Calu3 (cell line): ENCODE measurements around the gene SCAP. TPM values are rescaled to one million over a fixed set of nuclear protein-coding genes. Genes with fewer than 3 reads are reported as not detected.
"Not testable (repeated sequence)": the region's sequence is repeated elsewhere in the genome, so short reads cannot be mapped to it uniquely, and the experiment has no call there.

Experiments used
- BruUV-seq: library from RNA; stranded (reverse); fragments of 400-500 nt; replicated peaks from 2 replicates; lab custom pipeline; 2021; lab: Mats Ljungman, UMichigan
- CTCF ChIA-PET: fragments of 300-600 bp; sonication (Branson Sonifier 250); formaldehyde crosslinking; loops from one replicate; lab custom pipeline; 2022; ENCODE audit warnings: antibody characterized with exemption; lab: Charles Lee
- DNase-seq: peaks from one replicate; pipeline ENCODE4 v3.0.0; 2022
- H3K27ac Mint-ChIP-seq: one replicate; pipeline ENCODE4 v1.8.0; 2022; ENCODE audit warnings: mixed read lengths; ENCODE audit not compliant: unreplicated experiment
- H3K27me3 Mint-ChIP-seq: one replicate; pipeline ENCODE4 v1.8.0; 2022; ENCODE audit warnings: mixed read lengths; ENCODE audit not compliant: unreplicated experiment
- H3K36me3 Mint-ChIP-seq: one replicate; pipeline ENCODE4 v1.8.0; 2022; ENCODE audit warnings: mild to moderate bottlenecking, moderate library complexity, mixed read lengths; ENCODE audit not compliant: insufficient read depth, unreplicated experiment
- H3K4me1 Mint-ChIP-seq: one replicate; pipeline ENCODE4 v1.8.0; 2022; ENCODE audit warnings: mild to moderate bottlenecking, low read depth, mixed read lengths; ENCODE audit not compliant: unreplicated experiment
- H3K4me3 Mint-ChIP-seq: one replicate; pipeline ENCODE4 v1.8.0; 2022; ENCODE audit warnings: mild to moderate bottlenecking, low read depth, moderate library complexity, mixed read lengths; ENCODE audit not compliant: unreplicated experiment
- H3K9me3 Mint-ChIP-seq: one replicate; pipeline ENCODE4 v1.8.0; 2022; ENCODE audit warnings: low read depth, mixed read lengths; ENCODE audit not compliant: unreplicated experiment
- intact Hi-C: fragments of 100-400 bp; cut with micrococcal nuclease; formaldehyde crosslinking; loops from one replicate; pipeline ENCODE4 v1.10.0; 2022; ENCODE audit not compliant: unreplicated experiment
- total RNA-seq: library from RNA; stranded (reverse); gene quantifications from 2 replicates; pipeline ENCODE4 v1.2.3, GENCODE V29; 2022
- TF ChIP-seq, protein P1 (sequence below): fragments of 200-600 bp; IDR thresholded peaks from one replicate; pipeline ENCODE4 v1.8.0; 2022; ENCODE audit warnings: antibody characterized with exemption; ENCODE audit not compliant: unreplicated experiment

The SCAP gene
- total RNA-seq, 1 experiment from 2014 or later: 74.2 TPM

- Mint-ChIP-seq H3K36me3 (no peaks in the 10 kb centered on the region), H3K4me3 (no peak overlapping the region), H3K27ac (no peak overlapping the region), H3K27me3 (no peaks in the 10 kb centered on the region), H3K9me3 (no peaks in the 10 kb centered on the region), H3K4me1 (no peaks in the 10 kb centered on the region)
- intact Hi-C loops: no loop called here
- DNase-seq: no peak
- TF ChIP-seq, protein P1, sequence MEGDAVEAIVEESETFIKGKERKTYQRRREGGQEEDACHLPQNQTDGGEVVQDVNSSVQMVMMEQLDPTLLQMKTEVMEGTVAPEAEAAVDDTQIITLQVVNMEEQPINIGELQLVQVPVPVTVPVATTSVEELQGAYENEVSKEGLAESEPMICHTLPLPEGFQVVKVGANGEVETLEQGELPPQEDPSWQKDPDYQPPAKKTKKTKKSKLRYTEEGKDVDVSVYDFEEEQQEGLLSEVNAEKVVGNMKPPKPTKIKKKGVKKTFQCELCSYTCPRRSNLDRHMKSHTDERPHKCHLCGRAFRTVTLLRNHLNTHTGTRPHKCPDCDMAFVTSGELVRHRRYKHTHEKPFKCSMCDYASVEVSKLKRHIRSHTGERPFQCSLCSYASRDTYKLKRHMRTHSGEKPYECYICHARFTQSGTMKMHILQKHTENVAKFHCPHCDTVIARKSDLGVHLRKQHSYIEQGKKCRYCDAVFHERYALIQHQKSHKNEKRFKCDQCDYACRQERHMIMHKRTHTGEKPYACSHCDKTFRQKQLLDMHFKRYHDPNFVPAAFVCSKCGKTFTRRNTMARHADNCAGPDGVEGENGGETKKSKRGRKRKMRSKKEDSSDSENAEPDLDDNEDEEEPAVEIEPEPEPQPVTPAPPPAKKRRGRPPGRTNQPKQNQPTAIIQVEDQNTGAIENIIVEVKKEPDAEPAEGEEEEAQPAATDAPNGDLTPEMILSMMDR: no peak
- CTCF ChIA-PET: interaction anchor here (0.8 kb wide), 1 partner anchor 188 kb away, joined by 8 read pairs; no protein-coding TSS in a partner anchor
- no TSS peak for BruUV-seq
Observed at GRCh38 chr3:47482366-47482765, 6.6 kb upstream of the SCAP start.

DNA sequence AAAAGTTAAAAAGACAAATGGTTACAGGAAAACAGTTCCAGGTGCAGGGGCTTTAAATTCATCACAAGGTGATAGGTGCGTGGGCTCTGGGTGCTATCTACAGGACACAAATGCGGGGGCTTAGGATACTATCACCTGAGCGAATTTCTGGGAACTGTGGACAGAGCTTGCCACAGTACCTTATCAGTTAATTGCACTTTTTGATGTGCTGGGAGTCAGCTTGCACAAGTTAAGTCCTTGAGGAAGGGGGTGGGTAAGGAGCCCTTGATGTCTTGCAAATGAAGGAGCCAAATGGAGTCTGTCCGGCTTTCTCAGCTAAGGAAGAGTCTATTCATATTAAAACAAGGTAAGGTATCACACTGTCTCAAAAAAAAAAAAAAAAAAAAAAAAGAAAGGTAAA is 6.0 kb upstream of the SCAP start:
- H3K9me3 Mint-ChIP-seq, DNase-seq, BruUV-seq, H3K27me3 Mint-ChIP-seq, H3K4me3 Mint-ChIP-seq, H3K27ac Mint-ChIP-seq, H3K36me3 Mint-ChIP-seq, intact Hi-C loops, H3K4me1 Mint-ChIP-seq: not testable (repeated sequence)
- CTCF ChIA-PET: interaction anchor here (0.8 kb wide), 1 partner anchor 188 kb away, joined by 8 read pairs; no protein-coding TSS in a partner anchor

DNA sequence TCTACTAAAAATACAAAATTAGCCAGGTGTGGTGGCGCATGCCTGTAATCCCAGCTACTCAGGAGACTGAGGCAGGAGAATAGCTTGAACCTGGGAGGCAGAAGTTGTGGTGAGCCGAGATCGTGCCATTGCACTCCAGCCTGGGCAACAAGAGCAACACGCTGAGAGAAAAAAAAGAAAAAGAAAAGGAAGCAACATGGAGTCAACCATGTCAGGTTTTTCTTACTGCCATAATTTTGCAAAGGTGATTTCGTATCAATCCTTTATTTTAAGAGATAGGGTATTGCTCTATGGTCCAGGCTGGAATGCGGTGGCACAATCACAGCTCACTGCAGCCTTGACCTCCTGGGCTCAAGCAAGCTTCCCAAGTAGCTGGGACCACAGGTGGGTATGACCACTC is 4.5 kb upstream of the SCAP start:
- H3K36me3 Mint-ChIP-seq: peaks cover 16% of the 10 kb centered on the region
- DNase-seq, intact Hi-C loops, H3K4me3 Mint-ChIP-seq, H3K9me3 Mint-ChIP-seq, H3K27me3 Mint-ChIP-seq, H3K4me1 Mint-ChIP-seq, CTCF ChIA-PET, BruUV-seq, H3K27ac Mint-ChIP-seq: not testable (repeated sequence)

- Mint-ChIP-seq H3K27ac (no peak overlapping the region), H3K9me3 (no peaks in the 10 kb centered on the region), H3K36me3 (peaks cover 21% of the 10 kb centered on the region), H3K4me3 (no peak overlapping the region), H3K27me3 (no peaks in the 10 kb centered on the region), H3K4me1 (peaks cover 5% of the 10 kb centered on the region)
- TF ChIP-seq, protein P1: no peak
- intact Hi-C loops: no loop called here
- no TSS peak for BruUV-seq
- CTCF ChIA-PET: interaction anchor here (0.7 kb wide), 1 partner anchor 18 kb away, joined by 5 read pairs; no protein-coding TSS in a partner anchor
- DNase-seq: no peak
Observed at GRCh38 chr3:47479826-47480160, 4.1 kb upstream of the SCAP start.

DNA sequence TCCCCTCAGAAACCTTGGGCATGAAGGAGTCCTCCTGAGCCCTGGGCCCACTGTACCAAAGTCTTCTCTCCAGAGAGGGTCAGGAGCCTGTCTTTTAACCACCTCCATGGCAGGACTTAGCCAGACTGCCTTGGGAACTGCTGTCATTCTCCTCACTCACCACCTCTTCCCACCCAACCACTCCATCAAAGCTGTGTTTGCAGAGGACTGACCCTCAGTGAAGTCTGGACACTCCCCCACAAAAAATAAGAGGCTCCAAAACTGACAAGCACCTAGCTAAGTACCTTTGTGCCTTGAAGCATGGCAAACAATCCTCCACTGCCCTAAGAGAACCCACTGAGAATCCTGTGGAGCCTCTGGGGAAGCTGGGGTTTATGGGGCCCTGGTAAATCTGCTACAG is 2.3 kb upstream of the SCAP start:
- DNase-seq: no peak
- intact Hi-C loops: no loop called here
- H3K36me3 Mint-ChIP-seq: peaks cover 32% of the 10 kb centered on the region
- no peaks in the 10 kb centered on the region for H3K27me3 Mint-ChIP-seq
- no peak overlapping the region for H3K4me3 Mint-ChIP-seq
- TF ChIP-seq, protein P1: no peak
- H3K27ac Mint-ChIP-seq: no peak overlapping the region
- CTCF ChIA-PET: no interaction called here
- no TSS peak for BruUV-seq
- no peaks in the 10 kb centered on the region for H3K9me3 Mint-ChIP-seq
- H3K4me1 Mint-ChIP-seq: peaks cover 9% of the 10 kb centered on the region
